K562 (cell line): ENCODE results near the gene ZNF716. TPM values are rescaled to one million over a fixed set of nuclear protein-coding genes. Genes with fewer than 3 reads are reported as not detected.

ENCODE experiments used
- ATAC-seq: fragments of 200-7000 bp; cut with Tn5 transposase; 3 replicates; pipeline ENCODE4 v1.9.1; 2020; ENCODE audit warnings: moderate library complexity
- BruUV-seq: library from RNA; stranded (reverse); fragments of 400-500 nt; replicated peaks from 2 replicates; lab custom pipeline; 2021; lab: Mats Ljungman, UMichigan
- CTCF ChIA-PET: fragments of 300-600 bp; formaldehyde crosslinking; extraction: SDS; loops from one replicate; lab custom pipeline; 2021; ENCODE audit warnings: low intra/inter-chr PET ratio; lab: Yijun Ruan, JAX
- POLR2A ChIA-PET: fragments of 300-600, 350-650 bp; sonication (Branson Sonifier 250); formaldehyde crosslinking; extraction: SDS; loops from one replicate; lab custom pipeline; 2021; ENCODE audit warnings: antibody characterized with exemption, inconsistent platforms; lab: Yijun Ruan, JAX
- DNase-seq, 4 experiments: peaks; one replicate each; pipeline versions ENCODE4 v3.0.0 to v3.0.0-alpha.2; 2011 to 2018; ENCODE audit warnings: low spot score in 3 of 4, mixed read lengths in 3 of 4; ENCODE audit errors: extremely low read depth in 1 of 4
- FAIRE-seq: peaks from 2 replicates; lab custom pipeline; 2011; peaks lifted over from hg19 to GRCh38; lab: Jason Lieb, UNC
- H2AFZ ChIP-seq: 2 replicates; pipeline ENCODE4 v1.6.0; 2011; ENCODE audit warnings: low read depth, low read length, control low read depth, inconsistent platforms
- H3K27ac ChIP-seq: fragments of 200-600 bp; 3 replicates; pipeline ENCODE4 v1.8.0; 2011; ENCODE audit warnings: low read depth, mild to moderate bottlenecking, control low read depth, inconsistent platforms, low read length, moderate library complexity, mixed read lengths; ENCODE audit errors: extremely low read depth
- H3K27me3 ChIP-seq, 2 experiments: fragments of 300-600 bp in 1 of 2; 2 replicates in 1 of 2; 3 replicates in 1 of 2; pipeline versions ENCODE4 v1.6.0 to v1.8.0; 2011; ENCODE audit warnings: inconsistent platforms in 2 of 2, low read length in 2 of 2, mild to moderate bottlenecking in 1 of 2, mixed read lengths in 1 of 2, moderate library complexity in 1 of 2; ENCODE audit not compliant: control insufficient read depth in 2 of 2, insufficient read depth in 2 of 2
- H3K36me3 ChIP-seq: fragments of 300-600 bp; 3 replicates; pipeline ENCODE4 v1.8.0; 2011; ENCODE audit warnings: mild to moderate bottlenecking, low read length, inconsistent platforms; ENCODE audit not compliant: control insufficient read depth, insufficient read depth
- H3K4me1 ChIP-seq, 2 experiments: fragments of 200-600 bp in 1 of 2; replicated peaks in 1 of 2; 2 replicates in 1 of 2; 3 replicates in 1 of 2; pipeline versions ENCODE4 v1.5.1 to v1.8.0; 2011; ENCODE audit warnings: inconsistent platforms in 2 of 2, low read length in 2 of 2, mild to moderate bottlenecking in 1 of 2, mixed read lengths in 1 of 2, moderate library complexity in 1 of 2; ENCODE audit not compliant: control insufficient read depth in 2 of 2, insufficient read depth in 2 of 2
- H3K4me2 ChIP-seq: 2 replicates; pipeline ENCODE4 v1.6.1; 2011; ENCODE audit warnings: low read length, control low read depth, inconsistent platforms, mixed read lengths; ENCODE audit not compliant: insufficient read depth
- H3K4me3 ChIP-seq: fragments of 200-600 bp; sonication (generic), shearing (Covaris generic); 2 replicates; pipeline ENCODE4 v1.5.1; 2016; ENCODE audit warnings: control low read depth, inconsistent platforms
- H3K79me2 ChIP-seq: fragments of 200-600 bp; 3 replicates; pipeline ENCODE4 v1.8.0; 2011; ENCODE audit warnings: low read length, inconsistent platforms; ENCODE audit not compliant: control insufficient read depth, insufficient read depth
- H3K9ac ChIP-seq, 2 experiments: 2 replicates each; pipeline versions ENCODE4 v1.6.0 to v1.6.1; 2011; ENCODE audit warnings: low read depth in 2 of 2, low read length in 2 of 2, control low read depth in 1 of 2, inconsistent platforms in 1 of 2, mild to moderate bottlenecking in 1 of 2, mixed read lengths in 1 of 2; ENCODE audit not compliant: insufficient read depth in 1 of 2
- H3K9me1 ChIP-seq: one replicate; pipeline ENCODE4 v1.6.0; 2011; ENCODE audit warnings: inconsistent platforms, mild to moderate bottlenecking, low read length, moderate library complexity; ENCODE audit not compliant: control insufficient read depth, insufficient read depth
- H3K9me3 ChIP-seq: replicated peaks from 2 replicates; pipeline ENCODE4 v1.5.1; 2011; ENCODE audit warnings: low read depth, low read length, inconsistent platforms; ENCODE audit not compliant: control insufficient read depth, insufficient read depth
- H4K20me1 ChIP-seq: replicated peaks from 2 replicates; pipeline ENCODE4 v1.6.1; 2011; ENCODE audit warnings: low read length, inconsistent platforms, mixed read lengths; ENCODE audit not compliant: control insufficient read depth, insufficient read depth
- FOXO4 ChIP-seq: fragments of 450-650 bp; formaldehyde crosslinking; IDR thresholded peaks from 2 replicates; pipeline ENCODE4 v1.4.0; 2020; ENCODE audit warnings: mild to moderate bottlenecking, moderate library complexity
- MAFG ChIP-seq: fragments of 450-650 bp; conservative IDR thresholded peaks from 2 replicates; pipeline ENCODE4 v1.6.1; 2016; ENCODE audit warnings: missing genetic modification characterization, missing compliant biosample characterization
- STAT5B ChIP-seq: fragments of 250-450 bp; sonication (Bioruptor Pico); IDR thresholded peaks from 2 replicates; pipeline ENCODE4 v1.8.0; 2021; ENCODE audit warnings: mild to moderate bottlenecking, inconsistent platforms
- ZNF277 ChIP-seq: fragments of 250-450 bp; sonication (Bioruptor Pico); IDR thresholded peaks from 2 replicates; pipeline ENCODE4 v1.8.0; 2022; ENCODE audit warnings: inconsistent platforms, mild to moderate bottlenecking, moderate library complexity, borderline replicate concordance
- WGBS: fragments of 100-300 bp; shearing (Covaris generic); methylation state at CpG from one replicate; pipeline ENCODE4 v1.1.6; 2016; ENCODE audit warnings: low coverage, mixed read lengths; ENCODE audit not compliant: insufficient coverage; ENCODE audit errors: missing lambda C conversion rate; 5-methylcytosine and 5-hydroxymethylcytosine counted together
- in situ Hi-C: fragments of 300-500 bp; cut with MboI; formaldehyde crosslinking; loops from 4 replicates; pipeline ENCODE4 v1.15.0; 2018; ENCODE audit warnings: inconsistent platforms, mixed read lengths
- intact Hi-C: fragments of 100-400 bp; cut with micrococcal nuclease; formaldehyde crosslinking; loops from 2 replicates; pipeline ENCODE4 v1.14.2; 2022
- polyA plus RNA-seq, 8 experiments: library from polyadenylated mRNA; depleted of rRNA in 4 of 8; stranded (reverse) in 5 of 8; unstranded in 3 of 8; fragments of >200 nt; fragmentation: Nextera tagmentation in 2 of 8; fragmentation: Illumina TruSeq in 1 of 8; extraction: Ambion mirVana in 2 of 8; extraction: Trizol in 1 of 8; gene quantifications; 2 replicates each; pipeline versions ENCODE4 v1.2.1 to v1.2.3, GENCODE V29; 2011 to 2014; ENCODE audit warnings: inconsistent platforms in 1 of 8, missing spikeins in 1 of 8
- total RNA-seq, 7 experiments: library from RNA; depleted of rRNA in 6 of 7; stranded (reverse); fragments of >200 nt in 6 of 7; fragmentation: Illumina TruSeq in 2 of 7; extraction: Trizol in 2 of 7; gene quantifications; 2 replicates each; pipeline versions ENCODE4 v1.2.1 to v1.2.3, GENCODE V29; 2011 to 2021; ENCODE audit warnings: low replicate concordance in 1 of 7

ZNF716 gene
- total and polyA plus RNA-seq, 9 of the 15 experiments (the other 6 are each of a cell fraction or from before 2014, with no cell fraction given): not detected

GRCh38 chr7:57438244-57438643 is 11.7 kb upstream of the ZNF716 start:
- no peak overlapping the region for H3K4me3 ChIP-seq
- no peak for ATAC-seq
- H2AFZ ChIP-seq: no peak overlapping the region
- no peak for FAIRE-seq
- no peak overlapping the region for H3K4me2 ChIP-seq
- no peaks in the 10 kb centered on the region for H3K9me3 ChIP-seq
- 15% methylated on average over 4 of the region's 7 CpGs for WGBS
- in situ Hi-C loops (no loop called here), intact Hi-C loops (no loop called here)
- H3K27ac ChIP-seq: no peak overlapping the region
- no peak for DNase-seq
- H3K79me2 ChIP-seq: no peaks in the 10 kb centered on the region
- CTCF ChIA-PET: no interaction called here
- H3K27me3 ChIP-seq: no peaks in the 10 kb centered on the region
- H3K36me3 ChIP-seq: no peaks in the 10 kb centered on the region
- TF ChIP-seq ZNF277 (CRISPR knock-in tag) (no peak), FOXO4 (CRISPR knock-in tag) (no peak), STAT5B (CRISPR knock-in tag) (no peak), MAFG (no peak)
- H3K4me1 ChIP-seq: no peaks in the 10 kb centered on the region
- POLR2A ChIA-PET: no interaction called here
- no peaks in the 10 kb centered on the region for H3K9me1 ChIP-seq
- H3K9ac ChIP-seq: no peak overlapping the region
- no TSS peak for BruUV-seq
- no peaks in the 10 kb centered on the region for H4K20me1 ChIP-seq
